ENCODE data around the gene KLHL3. TPM values are rescaled to one million over a fixed set of nuclear protein-coding genes. Genes with fewer than 3 reads are reported as not detected.

Gene KLHL3
- polyA plus RNA-seq, 1 of the 3 experiments (the other 2 are of a cell fraction), result 3.8 TPM

GRCh38 chr5:137712139-137712667, 23.7 kb downstream of the KLHL3 start:
- H3K79me2 ChIP-seq (ENCODE audit: insufficient read depth), result no peaks in the 10 kb centered on the region
- H3K9ac ChIP-seq, result no peak overlapping the region
- CTCF ChIA-PET, result interaction anchor here (1.3 to 5.9 kb wide), 3 partner anchors 9 to 52 kb away, joined by 3 to 22 read pairs (median 7); no protein-coding TSS in a partner anchor
- TF ChIP-seq ELF1 (IDR thresholded peaks at IDR 0.05), result no peak
- no peaks in the 10 kb centered on the region for H3K9me2 ChIP-seq
- H3F3A ChIP-seq (replicated peaks; ENCODE audit: insufficient read depth), result no peaks in the 10 kb centered on the region
- no peak overlapping the region for H2AFZ ChIP-seq (ENCODE audit: low read depth)
- no peak overlapping the region for H3K27ac ChIP-seq (ENCODE audit: low read depth in 2 of 2, low read length in 1 of 2)
- no peak overlapping the region for H3K4me2 ChIP-seq
- H4K20me1 ChIP-seq (ENCODE audit: insufficient read depth), result no peaks in the 10 kb centered on the region
- WGBS (ENCODE audit: low lambda C conversion rate), result 59% methylated on average over 2 of the region's 2 CpGs
- H3K4me1 ChIP-seq (ENCODE audit: control insufficient read depth in 1 of 2, insufficient read depth in 2 of 2, low read depth in 1 of 2, low read length in 1 of 2), result no peaks in the 10 kb centered on the region; a peak in 1 of 4 replicates
- no peak for DNase-seq
- POLR2A ChIA-PET, result no interaction called here
- H3K36me3 ChIP-seq (replicated peaks in 1 of 2; ENCODE audit: control insufficient read depth in 1 of 2, insufficient read depth in 2 of 2, low read length in 1 of 2), result no peaks in the 10 kb centered on the region
- H3K27me3 ChIP-seq (ENCODE audit: insufficient read depth), result no peaks in the 10 kb centered on the region
- H3K4me3 ChIP-seq (ENCODE audit: low read depth in 2 of 2, low read length in 1 of 2), result no peak overlapping the region
- no peaks in the 10 kb centered on the region for H3K9me3 ChIP-seq

GRCh38 chr5:137710086-137710485, 25.8 kb downstream of the KLHL3 start:
- Histone ChIP-seq H3K9ac (no peak overlapping the region), H3K4me3 (ENCODE audit: low read depth in 2 of 2, low read length in 1 of 2) (no peak overlapping the region), H4K20me1 (ENCODE audit: insufficient read depth) (no peaks in the 10 kb centered on the region), H3K36me3 (replicated peaks in 1 of 2; ENCODE audit: control insufficient read depth in 1 of 2, insufficient read depth in 2 of 2, low read length in 1 of 2) (no peaks in the 10 kb centered on the region), H3F3A (replicated peaks; ENCODE audit: insufficient read depth) (no peaks in the 10 kb centered on the region), H3K4me1 (ENCODE audit: control insufficient read depth in 1 of 2, insufficient read depth in 2 of 2, low read depth in 1 of 2, low read length in 1 of 2) (no peaks in the 10 kb centered on the region; a peak in 1 of 4 replicates), H3K9me2 (no peaks in the 10 kb centered on the region), H3K9me3 (no peaks in the 10 kb centered on the region), H3K27me3 (ENCODE audit: insufficient read depth) (no peaks in the 10 kb centered on the region), H3K27ac (ENCODE audit: low read depth in 2 of 2, low read length in 1 of 2) (no peak overlapping the region), H3K4me2 (no peak overlapping the region), H3K79me2 (ENCODE audit: insufficient read depth) (no peaks in the 10 kb centered on the region), H2AFZ (ENCODE audit: low read depth) (no peak overlapping the region)
- TF ChIP-seq MEF2A (IDR thresholded peaks at IDR 0.05; ENCODE audit: borderline replicate concordance, low read depth), result no peak
- no peak for TF ChIP-seq POLR2AphosphoS5 (IDR thresholded peaks at IDR 0.05; ENCODE audit: low read depth, low read length)
- no peak for TF ChIP-seq RXRA (IDR thresholded peaks at IDR 0.05; ENCODE audit: borderline replicate concordance, low read depth)
- TF ChIP-seq RCOR1 (IDR thresholded peaks at IDR 0.05; ENCODE audit: low read length), result no peak
- no peak for TF ChIP-seq SMC3 (IDR thresholded peaks at IDR 0.05; ENCODE audit: low read depth, low read length)
- no peak for TF ChIP-seq EZH2phosphoT487 (IDR thresholded peaks at IDR 0.05; ENCODE audit: borderline replicate concordance, low read depth)
- no peak for TF ChIP-seq FOXJ3 (CRISPR knock-in tag; IDR thresholded peaks at IDR 0.05)
- no peak for TF ChIP-seq TAF1 (IDR thresholded peaks at IDR 0.05; ENCODE audit: borderline replicate concordance, low read depth, low read length)
- TF ChIP-seq RAD21 (IDR thresholded peaks at IDR 0.05; ENCODE audit: low read length), result no peak
- TF ChIP-seq YY1 (IDR thresholded peaks at IDR 0.05; ENCODE audit: low read depth), result no peak
- no peak for TF ChIP-seq CTCF (IDR thresholded peaks at IDR 0.05)
- no peak for TF ChIP-seq GATA2 (CRISPR knock-in tag; IDR thresholded peaks at IDR 0.05)
- no peak for TF ChIP-seq RFX5 (IDR thresholded peaks at IDR 0.05; ENCODE audit: low read length)
- no peak for TF ChIP-seq IRF3 (IDR thresholded peaks at IDR 0.05; ENCODE audit: low read depth, low read length)
- WGBS (ENCODE audit: low lambda C conversion rate), result 87% methylated on average over 5 of the region's 5 CpGs
- POLR2A ChIA-PET, result no interaction called here
- CTCF ChIA-PET, result interaction anchor here (5.9 kb wide), 1 partner anchor 50 kb away, joined by 22 read pairs; no protein-coding TSS in a partner anchor
- DNase-seq, result no peak
